Measurements from ENCODE around the gene ZNF579. TPM values are rescaled to one million over a fixed set of nuclear protein-coding genes. Genes with fewer than 3 reads are reported as not detected.
A peak's percentile ranks its signal among the peaks of the same experiment; 100 is the strongest.

Gene ZNF579
- total and polyA plus RNA-seq, 2 of the 8 experiments (the other 6 are each of a cell fraction or from before 2014, with no cell fraction given) = 10.0 to 18.9 TPM

- Histone ChIP-seq H3K56ac (replicated peaks; ENCODE audit: insufficient read length, low read depth, low read length) (no peak overlapping the region), H3K9me3 (ENCODE audit: insufficient read depth in 2 of 2, low read depth in 1 of 2, low read length in 1 of 2) (no peaks in the 10 kb centered on the region), H3K23ac (ENCODE audit: insufficient read length) (no peak overlapping the region), H2BK120ac (replicated peaks; ENCODE audit: low read depth, low read length) (no peak overlapping the region), H4K5ac (ENCODE audit: insufficient read length, low read depth, low read length) (no peak overlapping the region), H3K27me3 (replicated peaks in 1 of 4; ENCODE audit: control insufficient read depth in 3 of 4, extremely low read depth in 1 of 4, insufficient read depth in 3 of 4, low read length in 3 of 4) (no peaks in the 10 kb centered on the region), H4K8ac (ENCODE audit: extremely low read depth, insufficient read depth, low read length) (no peak overlapping the region), H3K14ac (ENCODE audit: insufficient read length) (no peak overlapping the region), H4K91ac (replicated peaks; ENCODE audit: insufficient read length, low read length) (no peak overlapping the region), H3K4ac (replicated peaks; ENCODE audit: insufficient read length, low read depth, low read length) (no peak overlapping the region), H3K4me3 (ENCODE audit: extremely low read depth in 1 of 4, insufficient read depth in 2 of 4, low read depth in 3 of 4, low read length in 4 of 4) (peak overlapping the region in 3 of 4 experiments; percentile 88 to 93 (median 89); a peak in 6 of 8 replicates), H3K23me2 (ENCODE audit: low read depth, low read length) (peaks cover 10% of the 10 kb centered on the region), H2BK15ac (ENCODE audit: low read length) (peak overlapping the region; percentile 13; the same call in 1 of the 2 replicates), H2BK20ac (ENCODE audit: low read length) (no peak overlapping the region), H2BK5ac (ENCODE audit: low read depth, low read length) (no peak overlapping the region), H3K4me1 (replicated peaks in 1 of 4; ENCODE audit: control insufficient read depth in 3 of 4, insufficient read depth in 4 of 4, low read length in 3 of 4) (peaks cover 0 to 9% (median 5%) of the 10 kb centered on the region in 4 experiments; a peak in 5 of 7 replicates), H3K27ac (ENCODE audit: low read depth, low read length) (no peak overlapping the region), H3K9ac (replicated peaks in 1 of 4; ENCODE audit: extremely low read depth in 1 of 4, low read depth in 3 of 4, low read length in 3 of 4) (no peak overlapping the region), H2AK5ac (ENCODE audit: low read depth, low read length) (no peak overlapping the region), H3K4me2 (ENCODE audit: insufficient read depth in 1 of 2, low read depth in 2 of 2, low read length in 2 of 2) (peak overlapping the region; percentile 61 to 93), H3K36me3 (ENCODE audit: control insufficient read depth in 2 of 4, insufficient read depth in 4 of 4, low read length in 3 of 4) (peaks cover 0 to 3% (median 0%) of the 10 kb centered on the region in 4 experiments; a peak in 1 of 8 replicates), H2BK12ac (ENCODE audit: low read depth, low read length) (no peak overlapping the region), H3K18ac (ENCODE audit: extremely low read depth, low read length) (no peak overlapping the region), H3K79me1 (ENCODE audit: low read depth, low read length) (peaks cover 4% of the 10 kb centered on the region; the same call in 1 of the 2 replicates), H4K20me1 (replicated peaks in 1 of 2; ENCODE audit: control insufficient read depth in 1 of 2, insufficient read depth in 2 of 2, low read length in 2 of 2) (peaks cover 2 to 26% of the 10 kb centered on the region in 2 experiments), H2AFZ (ENCODE audit: low read length) (no peak overlapping the region), H3K79me2 (ENCODE audit: control insufficient read depth in 1 of 2, insufficient read depth in 2 of 2, low read length in 2 of 2) (peaks cover 0 to 8% of the 10 kb centered on the region in 2 experiments; a peak in 1 of 4 replicates)
- no peak for DNase-seq (ENCODE audit: low read depth in 1 of 2, low spot score in 2 of 2)
- CTCF ChIA-PET (ENCODE audit: partially characterized antibody) = interaction anchor here (0.6 to 2.3 kb wide), 26 partner anchors 10 to 448 kb away, joined by 3 to 22 read pairs (median 6); partner anchors contain the start of genes NAT14 and ZNF784
- POLR2A ChIA-PET (ENCODE audit: partially characterized antibody) = interaction anchor here (1.4 to 2.9 kb wide), 6 partner anchors 10 to 92 kb away, joined by 4 to 25 read pairs (median 6); partner anchors contain the start of genes U2AF2 and ZNF784
- WGBS, 2 experiments (ENCODE audit: extremely low coverage in 1 of 2, insufficient coverage in 1 of 2, insufficient read length in 1 of 2, insufficient replicate concordance in 2 of 2, low coverage in 1 of 2, low lambda C conversion rate in 2 of 2, missing lambda C conversion rate in 1 of 2) = 88% methylated on average over 9 of the region's 9 CpGs; no CpG with 5 or more reads in 1 of the 2 experiments
- no peak for FAIRE-seq
- TF ChIP-seq GTF2F1 (IDR thresholded peaks at IDR 0.05; ENCODE audit: borderline replicate concordance, low read depth, low read length) (no peak), CBX8 (IDR thresholded peaks at IDR 0.05; ENCODE audit: borderline replicate concordance, low read depth, low read length) (no peak), MAFK (IDR thresholded peaks at IDR 0.05; ENCODE audit: low read depth, low read length) (no peak), POLR2A (IDR thresholded peaks at IDR 0.05; ENCODE audit: control extremely low read depth in 1 of 2, low read depth in 2 of 2, low read length in 2 of 2) (no peak), HDAC6 (IDR thresholded peaks at IDR 0.05; ENCODE audit: low read depth, low read length) (no peak), CHD1 (IDR thresholded peaks at IDR 0.05; ENCODE audit: low read depth, low read length) (no peak), USF2 (IDR thresholded peaks at IDR 0.05; ENCODE audit: low read length) (no peak), TBP (IDR thresholded peaks at IDR 0.05; ENCODE audit: low read depth, low read length) (no peak), TAF1 (IDR thresholded peaks at IDR 0.05; ENCODE audit: low read depth, low read length) (no peak), SAP30 (IDR thresholded peaks at IDR 0.05; ENCODE audit: insufficient read depth, insufficient replicate concordance, low read length) (no peak), RFX5 (IDR thresholded peaks at IDR 0.05; ENCODE audit: borderline replicate concordance, low read depth, low read length) (no peak), RBBP5 (IDR thresholded peaks at IDR 0.05; ENCODE audit: borderline replicate concordance, low read depth, low read length) (no peak), EZH2 (IDR thresholded peaks at IDR 0.05; ENCODE audit: low read depth, low read length, severe bottlenecking) (no peak)
Observed at GRCh38 chr19:55606817-55607216, 26.2 kb upstream of the ZNF579 start.

All from H1 (cell line).